GM23338 (cell line): ENCODE measurements around the gene RELL1.

Source experiments
- CREB1 ChIP-seq: fragments of 250-450 bp; sonication (Bioruptor Pico); IDR thresholded peaks from 2 replicates; pipeline ENCODE4 v1.5.0; 2020; ENCODE audit warnings: low read depth, mild to moderate bottlenecking, moderate library complexity
- CTCF ChIP-seq, 2 experiments: fragments of 200-600 bp in 1 of 2; sonication (generic) in 1 of 2; conservative IDR thresholded peaks; 2 replicates each; pipeline versions ENCODE4 v1.5.1 to v1.6.1; 2016 to 2017; ENCODE audit warnings: antibody characterized with exemption in 2 of 2, low read depth in 2 of 2, mild to moderate bottlenecking in 2 of 2, moderate library complexity in 1 of 2
- EZH2 ChIP-seq: fragments of 200-600 bp; sonication (generic); IDR thresholded peaks from one replicate; pipeline ENCODE4 v1.8.0; 2017; ENCODE audit warnings: antibody characterized with exemption, mild to moderate bottlenecking, low read depth; ENCODE audit not compliant: unreplicated experiment
- EZH2phosphoT487 ChIP-seq: fragments of 200-600 bp; sonication (generic); IDR thresholded peaks from one replicate; pipeline ENCODE4 v1.8.1; 2018; ENCODE audit warnings: antibody characterized with exemption; ENCODE audit not compliant: unreplicated experiment
- JUNB ChIP-seq: IDR thresholded peaks from one replicate; pipeline ENCODE4 v1.6.1; 2016; ENCODE audit warnings: antibody characterized with exemption; ENCODE audit not compliant: unreplicated experiment
- NANOG ChIP-seq: IDR thresholded peaks from 2 replicates; pipeline ENCODE4 v1.6.1; 2016; ENCODE audit warnings: antibody characterized with exemption, borderline replicate concordance
- POLR2AphosphoS5 ChIP-seq: IDR thresholded peaks from 2 replicates; pipeline ENCODE4 v1.6.1; 2016; ENCODE audit warnings: antibody characterized with exemption, low read depth
- REST ChIP-seq: IDR thresholded peaks from one replicate; pipeline ENCODE4 v1.6.1; 2018; ENCODE audit warnings: antibody characterized with exemption; ENCODE audit not compliant: unreplicated experiment
- ZNF114 ChIP-seq: fragments of 250-450 bp; sonication (Bioruptor Pico); IDR thresholded peaks from 2 replicates; pipeline ENCODE4 v1.5.0; 2020; ENCODE audit warnings: mild to moderate bottlenecking, moderate library complexity

DNA sequence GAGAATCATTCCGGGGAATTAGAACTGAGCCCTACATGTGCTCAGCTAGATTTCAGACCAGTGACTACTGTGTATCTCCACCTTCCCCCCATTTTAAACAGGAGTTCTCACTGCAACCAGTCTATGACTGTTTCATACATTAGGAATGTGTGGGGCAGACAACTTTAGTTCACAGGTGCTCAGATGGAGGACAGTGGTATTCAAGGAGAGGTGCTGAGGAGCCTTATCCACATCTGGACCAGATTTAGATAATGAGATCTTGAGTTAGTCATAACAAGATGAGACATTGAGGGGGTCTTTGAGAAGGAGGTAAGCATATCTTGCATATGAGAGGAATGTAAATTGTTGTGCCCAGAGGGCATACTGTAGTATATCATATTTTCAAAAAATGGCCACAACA, 32.8 kb upstream of the RELL1 start:
- TF ChIP-seq CTCF (conservative IDR thresholded peaks at IDR 0.05; ENCODE audit: low read depth in 2 of 2) (no peak), REST (no peak), CREB1 (CRISPR knock-in tag) (no peak), EZH2phosphoT487 (no peak), NANOG (no peak), POLR2AphosphoS5 (no peak), EZH2 (no peak), ZNF114 (CRISPR knock-in tag) (no peak), JUNB (no peak)
